ENCODE measurements around the gene LCE2A.
A peak's percentile ranks its signal among the peaks of the same experiment; 100 is the strongest.
"Not testable (repeated sequence)": the region's sequence is repeated elsewhere in the genome, so short reads cannot be mapped to it uniquely, and the experiment has no call there.

Gene LCE2A

GRCh38 chr1:152697701-152698600, at the start of gene LCE2A:
Gene LCE2A (plus strand): TSS chr1:152698345. CDS start chr1:152698902, 557 bp downstream.
- DNase-seq (ENCODE audit: low spot score) = no peak

GRCh38 chr1:152654110-152654509, 44.0 kb upstream of the LCE2A start:
- peak; percentile 46 for DNase-seq (ENCODE audit: low spot score)

- DNase-seq (ENCODE audit: low spot score) = no peak
These were observed 41.7 kb upstream of the LCE2A start for GRCh38 chr1:152656459-152656858.

GRCh38 chr1:152657677-152658076, 40.5 kb upstream of the LCE2A start:
- no peak for DNase-seq (ENCODE audit: low spot score)

- DNase-seq (ENCODE audit: low spot score) = no peak
These were observed 39.5 kb upstream of the LCE2A start for GRCh38 chr1:152658649-152659048.

GRCh38 chr1:152663098-152663497, 35.0 kb upstream of the LCE2A start, which contains the start of gene LCE2D:
Gene LCE2D (plus strand): TSS chr1:152663380. CDS start chr1:152664106, 726 bp downstream.
- no peak for DNase-seq (ENCODE audit: low spot score)

- DNase-seq (ENCODE audit: low spot score) = not testable (repeated sequence)
These were observed 32.0 kb upstream of the LCE2A start for GRCh38 chr1:152666171-152666570.

- DNase-seq (ENCODE audit: low spot score) = no peak
These were observed 30.5 kb upstream of the LCE2A start for GRCh38 chr1:152667648-152668047.

- no peak for DNase-seq (ENCODE audit: low spot score)
These were observed 25.1 kb upstream of the LCE2A start for GRCh38 chr1:152673016-152673415.

- DNase-seq (ENCODE audit: low spot score) = not testable (repeated sequence)
These were observed 23.2 kb upstream of the LCE2A start, which contains the start of gene LCE2C for GRCh38 chr1:152674983-152675382. Gene LCE2C (plus strand): TSS chr1:152675279. CDS start chr1:152676016, 737 bp downstream.

- no peak for DNase-seq (ENCODE audit: low spot score)
These were observed 18.7 kb upstream of the LCE2A start for GRCh38 chr1:152679459-152679858.

GRCh38 chr1:152681616-152682015, 16.5 kb upstream of the LCE2A start:
- DNase-seq (ENCODE audit: low spot score) = no peak

- no peak for DNase-seq (ENCODE audit: low spot score)
These were observed 14.3 kb upstream of the LCE2A start for GRCh38 chr1:152683846-152684245.

- DNase-seq (ENCODE audit: low spot score) = not testable (repeated sequence)
These were observed 12.3 kb upstream of the LCE2A start, which contains the start of gene LCE2B for GRCh38 chr1:152685823-152686222. Gene LCE2B (plus strand): TSS chr1:152686123. CDS start chr1:152686844, 721 bp downstream.

- DNase-seq (ENCODE audit: low spot score) = no peak
These were observed 1.6 kb downstream of the LCE2A start for GRCh38 chr1:152699746-152700145.

- DNase-seq (ENCODE audit: low spot score) = no peak
These were observed 9.7 kb downstream of the LCE2A start, which contains the start of gene LCE4A for GRCh38 chr1:152707860-152708259. Gene LCE4A (plus strand): TSS chr1:152708160. CDS start chr1:152709076, 916 bp downstream.

GRCh38 chr1:152718238-152718637, 20.1 kb downstream of the LCE2A start:
- DNase-seq (ENCODE audit: low spot score) = no peak

- DNase-seq (ENCODE audit: low spot score) = no peak
These were observed 27.1 kb downstream of the LCE2A start for GRCh38 chr1:152725261-152725660.

GRCh38 chr1:152728986-152729385, 30.8 kb downstream of the LCE2A start:
- DNase-seq (ENCODE audit: low spot score) = no peak

- no peak for DNase-seq (ENCODE audit: low spot score)
These were observed 37.5 kb downstream of the LCE2A start for GRCh38 chr1:152735648-152736047.

GRCh38 chr1:152737997-152738396, 39.9 kb downstream of the LCE2A start:
- DNase-seq (ENCODE audit: low spot score) = no peak

- no peak for DNase-seq (ENCODE audit: low spot score)
These were observed 41.7 kb downstream of the LCE2A start for GRCh38 chr1:152739841-152740240.

- DNase-seq (ENCODE audit: low spot score) = no peak
These were observed 43.5 kb downstream of the LCE2A start for GRCh38 chr1:152741656-152742055.

All from AG08395 (cell line).